HG03469 (cell line): ENCODE measurements around the gene CCR7.

Experiments used
- ATAC-seq: cut with Tn5 transposase; IDR thresholded peaks from one replicate; pipeline ENCODE4 v1.9.1; 2021; ENCODE audit warnings: mild to moderate bottlenecking, moderate library complexity, moderate number of reproducible peaks; ENCODE audit not compliant: unreplicated experiment

CCR7 gene

DNA sequence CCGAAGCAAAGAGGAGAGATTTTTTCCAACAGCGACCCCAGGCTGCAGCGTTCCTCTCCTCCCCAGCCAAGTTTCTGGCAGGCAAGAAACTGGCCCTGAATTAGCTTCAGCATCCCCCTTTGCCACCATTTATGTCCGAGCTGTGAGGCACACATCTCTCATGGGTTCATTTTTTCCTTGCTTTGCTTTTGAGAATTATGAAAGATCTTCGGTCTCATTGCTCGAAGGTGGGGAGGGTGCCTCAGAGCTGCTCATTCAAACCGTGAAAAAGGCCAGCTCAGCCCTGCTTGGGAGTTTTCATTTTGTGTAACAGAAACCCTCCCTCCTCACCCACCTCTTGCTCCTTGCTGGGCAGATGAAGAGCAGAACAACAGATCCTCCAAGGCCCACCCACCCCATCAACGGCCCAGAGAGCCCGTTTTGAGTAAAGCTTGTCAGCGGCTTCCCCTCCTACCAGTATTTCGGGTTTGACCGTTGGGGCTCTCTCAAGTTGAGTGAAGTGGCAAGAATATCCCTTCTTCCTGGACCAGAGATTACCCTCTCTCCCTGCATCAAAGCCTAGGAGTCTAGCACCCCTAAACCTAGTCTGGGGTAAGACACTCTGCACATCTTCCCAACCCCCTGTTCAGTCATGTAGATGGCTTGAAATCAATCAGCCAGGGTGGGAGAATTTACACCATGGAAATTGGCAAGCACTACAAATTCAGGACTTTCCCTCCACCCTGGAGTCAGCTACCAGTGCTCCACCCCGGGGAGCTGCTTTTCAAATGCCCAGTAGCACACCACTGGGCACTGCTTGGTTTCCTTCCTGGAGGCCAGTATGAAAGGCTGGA lies 1.8 kb downstream of the CCR7 start:
- ATAC-seq, result no peak

GRCh38 chr17:40562838-40563219 lies 2.4 kb downstream of the CCR7 start:
- ATAC-seq, result no peak

DNA sequence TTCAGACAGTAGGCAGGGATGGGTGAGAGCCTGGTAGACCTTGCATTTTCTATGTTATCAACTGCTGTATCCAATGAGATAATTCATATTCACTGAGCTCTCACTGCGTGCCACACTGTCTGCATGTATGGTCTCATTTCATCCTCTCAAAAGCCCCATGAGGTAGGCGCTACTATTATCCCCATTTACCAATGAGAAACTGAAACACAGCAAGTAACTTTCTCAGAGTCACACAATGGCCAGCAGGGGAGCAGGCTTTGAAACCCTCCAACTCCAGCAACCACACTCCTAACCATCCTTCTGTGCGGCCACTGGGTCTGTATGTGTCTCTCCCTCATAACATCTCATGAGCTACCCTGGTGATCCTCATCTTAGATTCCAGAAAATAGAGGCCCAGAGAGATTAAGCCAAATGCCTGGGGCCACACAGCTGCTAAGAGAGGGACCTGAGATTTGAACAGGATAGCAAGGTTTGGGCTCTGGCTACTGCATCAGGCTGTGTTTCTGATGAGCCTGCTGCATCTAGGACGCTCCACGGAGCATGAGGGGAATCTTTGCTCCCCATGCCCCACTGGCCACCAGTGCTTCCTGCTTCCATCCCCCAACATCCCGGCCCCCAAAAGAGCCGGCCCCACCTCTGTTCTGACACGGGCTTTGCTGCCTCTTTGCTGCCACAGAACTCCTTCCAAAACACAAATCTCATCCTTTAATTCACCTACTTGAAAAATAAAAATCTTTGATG lies 3.2 kb downstream of the CCR7 start:
- no peak for ATAC-seq

- ATAC-seq, result no peak
These were observed 3.9 kb downstream of the CCR7 start for GRCh38 chr17:40561294-40561870.

DNA sequence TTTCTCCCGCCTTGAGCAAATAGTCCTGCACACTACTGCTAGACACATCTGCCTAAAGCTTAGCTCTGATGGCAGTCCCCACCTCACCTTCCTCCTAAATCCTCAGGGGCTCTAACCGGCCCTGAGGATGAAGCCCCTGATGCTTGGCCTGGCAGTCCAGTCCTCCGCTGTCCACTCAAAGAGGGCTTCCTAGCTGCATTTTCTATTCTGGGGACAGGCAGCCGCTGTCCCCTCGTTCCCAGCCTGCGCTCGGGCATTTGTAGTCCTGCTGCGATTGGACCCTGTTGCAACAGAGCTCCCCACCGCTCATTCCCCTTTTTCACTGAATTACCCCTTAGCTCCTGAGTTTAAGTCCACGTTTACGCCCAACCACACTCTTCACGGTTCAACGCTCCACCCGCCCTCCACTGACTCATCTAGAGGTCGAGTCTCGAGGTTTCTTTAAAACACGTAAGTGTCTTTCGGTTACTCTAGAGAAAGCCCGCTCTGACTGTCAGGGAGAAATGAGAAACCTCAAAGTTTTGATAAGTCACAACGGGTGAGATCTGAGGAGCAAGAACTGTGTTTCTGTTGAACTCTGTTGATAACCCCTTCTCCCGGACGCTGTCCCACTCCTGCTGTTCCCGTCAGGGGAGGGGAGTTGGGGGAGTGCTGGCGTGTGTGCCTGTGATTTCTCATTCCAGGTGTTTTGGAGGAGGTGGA lies 4.5 kb downstream of the CCR7 start:
- ATAC-seq, result no peak

DNA sequence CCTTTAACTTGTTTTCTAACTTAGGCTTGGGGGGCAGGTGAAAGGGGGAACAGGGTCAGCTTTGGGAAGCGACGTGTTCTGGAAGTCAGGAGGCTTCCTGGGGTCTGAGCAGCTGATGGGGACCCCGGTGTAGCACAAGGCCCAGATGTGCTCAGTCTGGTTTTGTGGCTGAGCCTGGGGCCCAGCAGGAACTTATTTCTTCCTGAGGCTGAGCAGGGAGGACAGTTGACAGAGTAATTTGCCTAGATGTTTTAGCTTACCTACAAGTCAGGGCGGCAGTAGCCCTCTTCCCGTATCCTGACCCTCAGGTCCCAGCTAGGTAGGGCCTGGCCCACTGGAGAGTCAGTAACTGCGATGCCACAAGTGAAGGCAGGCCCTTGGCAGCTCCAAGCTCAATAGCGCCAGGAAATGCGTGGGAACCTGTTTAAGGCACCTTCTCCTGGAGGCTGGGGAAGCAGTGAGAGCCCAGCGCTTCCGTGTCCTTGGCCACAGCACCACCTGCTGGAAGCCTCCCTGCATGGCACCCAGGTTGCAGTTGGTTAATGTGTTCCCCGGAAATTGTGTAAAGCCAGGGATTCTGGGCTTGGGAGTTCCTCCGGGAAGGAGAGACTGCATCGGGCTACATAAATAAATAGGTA lies 5.2 kb downstream of the CCR7 start:
- no peak for ATAC-seq

DNA sequence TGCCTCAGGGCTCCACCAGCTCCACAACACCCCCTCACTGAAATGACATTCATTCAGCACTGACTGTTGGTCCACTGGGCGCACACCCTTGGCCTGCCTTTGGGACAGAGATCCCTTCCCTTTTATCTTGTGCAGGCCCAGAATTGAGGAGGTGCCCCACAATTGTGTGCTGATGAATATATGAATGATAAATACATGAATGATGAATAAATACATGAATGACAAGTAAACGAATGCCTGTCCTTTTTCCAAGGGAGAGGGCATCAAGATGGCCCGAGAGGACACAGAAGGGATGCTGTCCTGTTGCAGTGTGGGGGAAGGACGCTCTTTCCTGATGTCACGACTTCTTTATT lies 5.7 kb downstream of the CCR7 start:
- ATAC-seq, result no peak

- ATAC-seq, result no peak
These were observed 6.2 kb downstream of the CCR7 start for GRCh38 chr17:40558890-40559563.

GRCh38 chr17:40558300-40558889 lies 6.9 kb downstream of the CCR7 start:
- ATAC-seq, result no peak

DNA sequence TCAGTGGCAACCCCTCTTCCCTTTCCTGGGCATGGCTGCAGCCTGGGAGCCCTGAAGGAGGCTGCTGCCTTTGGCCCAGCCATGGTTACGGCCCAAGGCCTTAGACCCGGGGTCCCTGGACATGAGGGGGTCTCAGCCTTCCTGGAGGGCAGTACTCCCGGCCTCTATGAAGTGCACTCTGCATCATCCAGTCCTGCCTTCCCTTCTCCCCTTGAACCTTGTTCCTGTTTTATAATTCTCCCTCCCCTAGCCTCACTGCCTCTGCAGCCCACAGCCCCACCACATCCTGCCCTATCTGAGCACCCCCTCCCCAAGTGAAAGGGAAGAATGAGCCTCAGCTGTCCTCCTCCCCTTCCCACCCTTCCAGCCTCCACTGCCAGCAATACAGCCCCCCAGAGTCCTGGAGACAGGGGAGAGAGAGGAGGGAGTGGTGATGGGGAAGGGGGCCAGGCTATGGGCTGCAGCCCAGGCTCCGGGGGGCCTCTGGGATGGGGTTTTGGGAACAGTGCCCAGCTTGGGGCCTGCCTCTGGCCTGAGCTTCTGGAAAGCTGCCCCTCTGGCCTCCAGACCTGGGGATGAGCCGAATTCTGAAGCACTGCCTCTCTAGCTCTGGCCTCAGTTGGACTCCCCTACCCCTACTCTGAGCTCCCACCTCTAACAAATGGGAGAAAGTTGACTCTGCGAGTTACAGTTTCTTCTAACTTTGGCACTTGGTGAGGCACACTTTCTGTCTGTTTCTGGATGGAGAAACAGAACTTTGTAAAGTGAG lies 7.6 kb downstream of the CCR7 start:
- no peak for ATAC-seq

GRCh38 chr17:40556884-40557414 lies 8.3 kb downstream of the CCR7 start:
- no peak for ATAC-seq

GRCh38 chr17:40556198-40556661 lies 9.0 kb downstream of the CCR7 start:
- ATAC-seq, result no peak

GRCh38 chr17:40555296-40556190 lies 9.7 kb downstream of the CCR7 start:
- no peak for ATAC-seq

DNA sequence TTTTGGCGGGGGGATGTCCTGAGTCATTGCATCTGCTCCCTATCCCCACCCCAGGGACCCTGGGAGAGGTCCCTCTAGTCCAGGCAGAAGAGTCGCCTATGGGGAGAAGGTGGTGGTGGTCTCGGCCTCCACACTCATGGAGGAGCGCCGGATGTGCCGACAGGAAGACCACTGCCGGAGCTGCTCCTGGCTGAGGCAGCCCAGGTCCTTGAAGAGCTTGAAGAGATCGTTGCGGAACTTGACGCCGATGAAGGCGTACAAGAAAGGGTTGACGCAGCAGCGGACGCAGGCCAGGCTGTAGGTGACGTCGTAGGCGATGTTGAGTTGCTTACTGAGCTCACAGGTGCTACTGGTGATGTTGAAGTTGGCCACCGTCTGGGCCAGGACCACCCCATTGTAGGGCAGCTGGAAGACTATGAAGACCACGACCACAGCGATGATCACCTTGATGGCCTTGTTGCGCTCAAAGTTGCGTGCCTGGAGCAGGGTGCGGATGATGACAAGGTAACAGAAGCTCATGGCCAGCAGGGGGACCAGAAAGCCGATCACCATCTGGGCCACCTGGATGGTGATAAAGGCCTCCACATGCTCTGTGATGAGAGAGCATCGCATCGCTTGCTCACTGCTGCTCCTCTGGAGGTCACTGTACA lies 10.5 kb downstream of the CCR7 start:
- ATAC-seq, result no peak

DNA sequence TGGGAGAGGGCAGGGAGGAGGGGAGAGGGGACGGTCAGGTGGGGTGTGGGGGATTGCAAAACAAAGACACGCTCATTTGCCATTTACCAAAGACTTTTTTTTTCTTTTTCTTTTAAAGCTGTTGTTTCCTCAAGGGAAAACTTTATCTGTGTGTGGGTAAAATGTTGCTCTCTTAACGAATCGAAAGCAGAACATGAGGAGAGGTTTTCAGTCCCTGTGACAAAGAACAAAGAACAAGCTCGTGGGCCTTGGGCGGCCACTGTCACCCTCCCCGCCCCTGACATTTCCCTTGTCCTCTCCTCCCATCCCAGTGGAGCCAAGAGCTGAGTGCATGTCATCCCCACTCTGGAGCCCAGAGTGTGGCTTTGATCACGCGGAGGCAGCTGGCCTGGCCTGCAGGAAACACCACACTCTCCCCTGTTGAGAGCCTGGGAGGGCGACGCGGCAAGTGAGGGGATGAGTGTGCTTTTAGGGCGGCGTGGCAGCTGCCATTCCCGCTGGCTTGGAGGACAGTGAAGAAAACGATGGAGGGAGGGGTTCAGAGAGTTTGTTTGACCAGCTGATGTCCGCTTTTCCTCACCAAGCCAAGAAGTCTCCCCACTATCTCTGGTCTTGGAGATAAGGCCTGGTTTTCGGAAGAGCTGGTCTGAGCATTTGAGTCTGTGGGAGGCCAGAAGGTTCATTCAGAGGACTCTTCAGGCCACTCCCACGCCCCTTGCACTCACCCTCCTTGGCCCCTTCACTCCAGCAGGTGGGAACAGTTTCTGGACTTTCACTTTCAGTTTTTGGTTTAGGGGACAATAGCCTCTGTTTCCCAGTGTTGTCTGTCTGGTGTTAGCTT lies 11.4 kb downstream of the CCR7 start:
- no peak for ATAC-seq
